Hepatocyte (in vitro differentiated cells): Measurements from ENCODE around the gene TMEM50A.
"Not testable (repeated sequence)": the region's sequence is repeated elsewhere in the genome, so short reads cannot be mapped to it uniquely, and the experiment has no call there.

Experiments
- EZH2phosphoT487 ChIP-seq: fragments of 200-600 bp; sonication (generic); IDR thresholded peaks from one replicate; pipeline ENCODE4 v1.6.1; 2018; ENCODE audit warnings: antibody characterized with exemption, mild to moderate bottlenecking, low read depth, moderate library complexity; ENCODE audit not compliant: unreplicated experiment, severe bottlenecking
- TF ChIP-seq, protein P1 (sequence below): fragments of 200-600 bp; sonication (generic); IDR thresholded peaks from 2 replicates; pipeline ENCODE4 v1.5.1; 2016; ENCODE audit warnings: antibody characterized with exemption, mild to moderate bottlenecking; ENCODE audit not compliant: poor library complexity

DNA sequence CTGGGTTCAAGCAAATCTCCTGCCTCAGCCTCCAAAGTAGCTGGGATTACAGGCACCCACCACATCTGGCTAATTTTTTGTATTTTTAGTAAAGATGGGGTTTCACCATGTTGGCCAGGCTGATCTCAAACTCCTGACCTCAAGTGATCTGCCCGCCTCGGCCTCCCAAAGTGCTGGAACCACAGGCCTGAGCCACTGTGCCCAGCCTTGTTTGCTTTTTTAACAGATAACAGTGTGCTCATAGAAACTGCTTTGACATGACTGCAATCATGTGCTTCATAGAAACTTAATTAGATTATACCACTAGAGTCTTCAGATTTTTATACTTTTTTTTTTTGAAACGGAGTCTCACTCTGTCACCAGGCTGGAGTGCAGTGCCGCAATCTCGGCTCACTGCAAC lies 8.8 kb upstream of the TMEM50A start:
- TF ChIP-seq EZH2phosphoT487: not testable (repeated sequence)
- TF ChIP-seq, protein P1, sequence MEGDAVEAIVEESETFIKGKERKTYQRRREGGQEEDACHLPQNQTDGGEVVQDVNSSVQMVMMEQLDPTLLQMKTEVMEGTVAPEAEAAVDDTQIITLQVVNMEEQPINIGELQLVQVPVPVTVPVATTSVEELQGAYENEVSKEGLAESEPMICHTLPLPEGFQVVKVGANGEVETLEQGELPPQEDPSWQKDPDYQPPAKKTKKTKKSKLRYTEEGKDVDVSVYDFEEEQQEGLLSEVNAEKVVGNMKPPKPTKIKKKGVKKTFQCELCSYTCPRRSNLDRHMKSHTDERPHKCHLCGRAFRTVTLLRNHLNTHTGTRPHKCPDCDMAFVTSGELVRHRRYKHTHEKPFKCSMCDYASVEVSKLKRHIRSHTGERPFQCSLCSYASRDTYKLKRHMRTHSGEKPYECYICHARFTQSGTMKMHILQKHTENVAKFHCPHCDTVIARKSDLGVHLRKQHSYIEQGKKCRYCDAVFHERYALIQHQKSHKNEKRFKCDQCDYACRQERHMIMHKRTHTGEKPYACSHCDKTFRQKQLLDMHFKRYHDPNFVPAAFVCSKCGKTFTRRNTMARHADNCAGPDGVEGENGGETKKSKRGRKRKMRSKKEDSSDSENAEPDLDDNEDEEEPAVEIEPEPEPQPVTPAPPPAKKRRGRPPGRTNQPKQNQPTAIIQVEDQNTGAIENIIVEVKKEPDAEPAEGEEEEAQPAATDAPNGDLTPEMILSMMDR: not testable (repeated sequence)
